PC-9 (cell line): ENCODE data around the gene ARF3. TPM values are rescaled to one million over a fixed set of nuclear protein-coding genes. Genes with fewer than 3 reads are reported as not detected.
A peak's percentile ranks its signal among the peaks of the same experiment; 100 is the strongest.

Experiments used
- BruUV-seq: library from RNA; stranded (reverse); fragments of 400-500 nt; replicated peaks from 2 replicates; lab custom pipeline; 2021; lab: Mats Ljungman, UMichigan
- CTCF ChIA-PET: fragments of 300-600 bp; sonication (Branson Sonifier 250); formaldehyde crosslinking; loops from one replicate; lab custom pipeline; 2022; ENCODE audit warnings: antibody characterized with exemption; lab: Charles Lee
- POLR2A ChIA-PET: fragments of 300-600 bp; sonication (Branson Sonifier 250); formaldehyde crosslinking; loops from one replicate; lab custom pipeline; 2022; ENCODE audit warnings: antibody characterized with exemption; ENCODE audit not compliant: unreplicated experiment; lab: Charles Lee
- DNase-seq, 2 experiments: peaks; one replicate each; pipeline versions ENCODE4 v3.0.0 to v3.0.0-alpha.2; 2015 to 2022; ENCODE audit warnings: mixed read lengths in 1 of 2
- H2AFZ ChIP-seq: fragments of 200-600 bp; sonication (generic); 2 replicates; pipeline ENCODE4 v1.8.1; 2017; ENCODE audit warnings: antibody characterized with exemption
- H3F3A ChIP-seq: fragments of 200-600 bp; sonication (generic); 2 replicates; pipeline ENCODE4 v1.8.1; 2017; ENCODE audit warnings: antibody characterized with exemption, mild to moderate bottlenecking, low read depth; ENCODE audit not compliant: insufficient read depth
- H3K27ac ChIP-seq: fragments of 200-600 bp; sonication (generic); 2 replicates; pipeline ENCODE4 v1.6.1; 2016; ENCODE audit warnings: mixed run types
- H3K27me3 ChIP-seq: fragments of 200-600 bp; sonication (generic); 2 replicates; pipeline ENCODE4 v1.6.1; 2016; ENCODE audit warnings: low read depth, mixed run types; ENCODE audit not compliant: insufficient read depth
- H3K36me3 ChIP-seq: fragments of 200-600 bp; sonication (generic); 2 replicates; pipeline ENCODE4 v1.6.1; 2016; ENCODE audit warnings: low read depth, mixed run types
- H3K4me1 ChIP-seq: fragments of 200-600 bp; sonication (generic); replicated peaks from 2 replicates; pipeline ENCODE4 v1.6.1; 2016; ENCODE audit warnings: mixed run types; ENCODE audit not compliant: insufficient read depth
- H3K4me2 ChIP-seq: fragments of 200-600 bp; sonication (generic); 2 replicates; pipeline ENCODE4 v1.6.1; 2017; ENCODE audit warnings: mixed run types
- H3K4me3 ChIP-seq: fragments of 200-600 bp; sonication (generic); 2 replicates; pipeline ENCODE4 v1.6.1; 2016; ENCODE audit warnings: mixed run types
- H3K79me2 ChIP-seq: fragments of 200-600 bp; sonication (generic); 2 replicates; pipeline ENCODE4 v1.6.1; 2017; ENCODE audit warnings: low read depth, mixed run types
- H3K9me2 ChIP-seq: fragments of 200-600 bp; sonication (generic); 2 replicates; pipeline ENCODE4 v1.8.1; 2017; ENCODE audit warnings: mild to moderate bottlenecking; ENCODE audit not compliant: insufficient read depth
- H3K9me3 ChIP-seq: fragments of 200-600 bp; sonication (generic); 2 replicates; pipeline ENCODE4 v1.8.1; 2016; ENCODE audit warnings: low read depth; ENCODE audit not compliant: insufficient read depth
- H4K20me1 ChIP-seq: fragments of 200-600 bp; sonication (generic); 2 replicates; pipeline ENCODE4 v1.8.1; 2017; ENCODE audit not compliant: insufficient read depth
- EZH2 ChIP-seq: fragments of 200-600 bp; sonication (generic); IDR thresholded peaks from 2 replicates; pipeline ENCODE4 v1.8.0; 2017; ENCODE audit warnings: antibody characterized with exemption, low read depth
- intact Hi-C: fragments of 100-400 bp; cut with micrococcal nuclease; formaldehyde crosslinking; loops from one replicate; pipeline ENCODE4 v1.10.0; 2022; ENCODE audit not compliant: unreplicated experiment
- total RNA-seq: library from RNA; stranded (reverse); gene quantifications from 2 replicates; pipeline ENCODE4 v1.2.3, GENCODE V29; 2021
- TF ChIP-seq, protein P1 (sequence below): fragments of 200-600 bp; sonication (generic); conservative IDR thresholded peaks from 2 replicates; pipeline ENCODE4 v1.6.1; 2017; ENCODE audit warnings: mixed run types, antibody characterized with exemption, mild to moderate bottlenecking, moderate library complexity

The ARF3 gene
- total RNA-seq, 1 experiment from 2014 or later, result 205 TPM

DNA sequence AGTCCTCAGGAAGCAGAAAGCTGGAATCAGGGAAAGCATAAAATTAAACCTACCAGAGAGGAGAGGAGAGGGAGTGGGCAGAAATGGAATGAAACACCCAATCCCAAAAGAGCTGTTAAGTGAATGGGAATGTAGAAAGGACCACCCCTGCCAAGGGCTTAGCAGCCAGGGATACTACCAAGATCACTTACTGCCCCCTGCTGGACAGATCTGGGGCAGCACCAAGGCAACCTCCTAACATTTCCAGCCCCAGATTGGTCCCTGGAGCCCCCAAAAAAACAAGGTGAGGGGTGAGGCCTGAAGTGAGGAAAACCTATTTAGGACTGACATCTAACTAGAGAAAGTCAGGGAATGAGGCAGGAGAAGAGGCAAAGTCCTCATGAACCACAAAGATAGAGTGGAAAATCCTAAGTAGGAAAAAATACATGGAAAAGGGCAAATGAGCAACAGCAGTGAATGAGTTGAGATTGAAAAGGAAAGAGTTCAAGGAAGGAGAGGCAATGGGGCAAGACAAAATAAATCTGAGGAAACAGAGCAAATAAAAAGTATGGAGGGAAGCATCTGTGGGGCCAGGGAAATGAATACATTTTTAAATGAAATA lies 20.8 kb downstream of the ARF3 start:
- H3K27me3 ChIP-seq, result no peaks in the 10 kb centered on the region
- H3K9me2 ChIP-seq, result no peaks in the 10 kb centered on the region
- H3K4me1 ChIP-seq, result no peaks in the 10 kb centered on the region
- no peak overlapping the region for H3K4me2 ChIP-seq
- H2AFZ ChIP-seq, result no peak overlapping the region
- peaks cover 52% of the 10 kb centered on the region for H3K36me3 ChIP-seq
- ChIA-PET CTCF (interaction anchor here (0.7 kb wide), 1 partner anchor 61 kb away, joined by 3 read pairs; no protein-coding TSS in a partner anchor), POLR2A (no interaction called here)
- no peak overlapping the region for H3K27ac ChIP-seq
- H3K4me3 ChIP-seq, result no peak overlapping the region
- intact Hi-C loops, result loop anchor here (1.0 kb wide), 1 partner anchor 84 kb away; the partner anchor contains the start of gene DDX23
- no peaks in the 10 kb centered on the region for H3K9me3 ChIP-seq
- no TSS peak for BruUV-seq
- DNase-seq, result peak in 1 of 2 experiments; percentile 62
- no peaks in the 10 kb centered on the region for H3K79me2 ChIP-seq
- H3F3A ChIP-seq, result peaks cover 21% of the 10 kb centered on the region; the same call in 1 of the 2 replicates
- H4K20me1 ChIP-seq, result peaks cover 50% of the 10 kb centered on the region
- TF ChIP-seq, protein P1, sequence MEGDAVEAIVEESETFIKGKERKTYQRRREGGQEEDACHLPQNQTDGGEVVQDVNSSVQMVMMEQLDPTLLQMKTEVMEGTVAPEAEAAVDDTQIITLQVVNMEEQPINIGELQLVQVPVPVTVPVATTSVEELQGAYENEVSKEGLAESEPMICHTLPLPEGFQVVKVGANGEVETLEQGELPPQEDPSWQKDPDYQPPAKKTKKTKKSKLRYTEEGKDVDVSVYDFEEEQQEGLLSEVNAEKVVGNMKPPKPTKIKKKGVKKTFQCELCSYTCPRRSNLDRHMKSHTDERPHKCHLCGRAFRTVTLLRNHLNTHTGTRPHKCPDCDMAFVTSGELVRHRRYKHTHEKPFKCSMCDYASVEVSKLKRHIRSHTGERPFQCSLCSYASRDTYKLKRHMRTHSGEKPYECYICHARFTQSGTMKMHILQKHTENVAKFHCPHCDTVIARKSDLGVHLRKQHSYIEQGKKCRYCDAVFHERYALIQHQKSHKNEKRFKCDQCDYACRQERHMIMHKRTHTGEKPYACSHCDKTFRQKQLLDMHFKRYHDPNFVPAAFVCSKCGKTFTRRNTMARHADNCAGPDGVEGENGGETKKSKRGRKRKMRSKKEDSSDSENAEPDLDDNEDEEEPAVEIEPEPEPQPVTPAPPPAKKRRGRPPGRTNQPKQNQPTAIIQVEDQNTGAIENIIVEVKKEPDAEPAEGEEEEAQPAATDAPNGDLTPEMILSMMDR, result peak; percentile 94
- TF ChIP-seq EZH2, result no peak

DNA sequence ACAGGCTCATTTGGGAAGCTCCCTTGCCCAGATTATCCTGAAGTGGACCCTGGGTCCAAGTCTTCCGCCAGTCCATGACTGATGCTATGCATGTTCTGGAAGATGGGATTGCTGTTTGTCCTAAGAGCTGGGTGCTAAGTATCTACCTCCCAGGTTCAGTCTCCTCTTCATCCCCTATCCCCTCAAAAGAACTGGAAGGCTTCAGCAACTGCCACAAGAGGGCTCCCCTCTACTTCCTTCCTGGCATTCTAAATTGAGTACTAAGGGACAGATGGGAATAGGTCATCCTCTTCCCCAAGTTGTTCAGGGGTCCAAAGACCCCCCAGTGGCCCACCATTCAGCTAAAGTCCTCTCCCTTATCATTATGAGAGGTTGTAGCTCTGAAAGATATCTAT lies 23.0 kb downstream of the ARF3 start:
- BruUV-seq, result no TSS peak
- peaks cover 33% of the 10 kb centered on the region; the same call in 1 of the 2 replicates for H3F3A ChIP-seq
- POLR2A ChIA-PET, result no interaction called here
- CTCF ChIA-PET, result no interaction called here
- TF ChIP-seq, protein P1, result no peak; the same call in 1 of the 2 replicates
- TF ChIP-seq EZH2, result no peak
- H3K27ac ChIP-seq, result no peak overlapping the region
- no peaks in the 10 kb centered on the region for H3K9me3 ChIP-seq
- no peaks in the 10 kb centered on the region for H3K79me2 ChIP-seq
- no peaks in the 10 kb centered on the region for H3K4me1 ChIP-seq
- H3K36me3 ChIP-seq, result peaks cover 43% of the 10 kb centered on the region
- no peaks in the 10 kb centered on the region for H3K27me3 ChIP-seq
- DNase-seq, result no peak
- intact Hi-C loops, result no loop called here
- no peaks in the 10 kb centered on the region for H3K9me2 ChIP-seq
- no peak overlapping the region for H3K4me2 ChIP-seq
- H2AFZ ChIP-seq, result no peak overlapping the region
- H3K4me3 ChIP-seq, result no peak overlapping the region
- H4K20me1 ChIP-seq, result peaks cover 37% of the 10 kb centered on the region

DNA sequence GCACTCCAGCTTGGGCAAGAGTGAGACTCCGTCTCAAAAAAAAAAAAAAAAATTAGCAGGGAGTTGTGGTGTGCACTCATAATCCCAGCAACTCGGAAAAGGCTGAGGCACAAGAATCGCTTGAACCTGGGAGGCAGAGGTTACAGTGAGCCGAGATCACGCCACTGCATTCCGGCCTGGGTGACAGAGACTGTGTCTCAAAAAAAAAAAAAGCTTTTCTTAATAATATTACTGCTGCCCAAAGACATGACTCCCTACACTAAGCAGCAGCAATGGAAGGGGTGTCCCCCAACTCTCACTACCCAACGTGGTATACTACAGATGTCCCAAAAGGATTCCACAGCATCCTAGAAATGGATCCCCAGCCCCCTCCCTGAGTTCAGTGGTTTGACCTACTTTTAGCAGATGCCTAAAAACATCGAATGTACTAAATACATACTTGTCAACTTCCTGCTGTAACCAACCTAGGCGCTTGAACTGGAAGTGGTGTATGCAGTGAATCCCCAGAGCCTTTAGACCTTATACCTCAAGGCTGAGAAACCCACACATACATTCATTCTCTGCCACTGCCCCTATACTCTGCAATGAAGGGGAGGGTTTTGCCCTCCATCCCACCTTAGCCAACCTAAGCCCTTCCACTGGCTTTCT lies 23.5 kb downstream of the ARF3 start:
- Histone ChIP-seq H3K9me3 (no peaks in the 10 kb centered on the region), H3K4me2 (no peak overlapping the region), H3K79me2 (no peaks in the 10 kb centered on the region), H3K27ac (no peak overlapping the region), H3K4me3 (no peak overlapping the region), H3F3A (peaks cover 33% of the 10 kb centered on the region; the same call in 1 of the 2 replicates), H3K27me3 (no peaks in the 10 kb centered on the region), H3K4me1 (no peaks in the 10 kb centered on the region), H3K36me3 (peaks cover 43% of the 10 kb centered on the region), H4K20me1 (peaks cover 34% of the 10 kb centered on the region), H3K9me2 (no peaks in the 10 kb centered on the region), H2AFZ (no peak overlapping the region)
- CTCF ChIA-PET, result interaction anchor here (0.6 kb wide), 1 partner anchor 1037 kb away, joined by 4 read pairs; no protein-coding TSS in a partner anchor
- DNase-seq, result no peak
- no TSS peak for BruUV-seq
- intact Hi-C loops, result no loop called here
- POLR2A ChIA-PET, result no interaction called here
- TF ChIP-seq EZH2, result no peak
- TF ChIP-seq, protein P1, result no peak
